ENCODE measurements around the gene FBXL7.

Gene FBXL7

DNA sequence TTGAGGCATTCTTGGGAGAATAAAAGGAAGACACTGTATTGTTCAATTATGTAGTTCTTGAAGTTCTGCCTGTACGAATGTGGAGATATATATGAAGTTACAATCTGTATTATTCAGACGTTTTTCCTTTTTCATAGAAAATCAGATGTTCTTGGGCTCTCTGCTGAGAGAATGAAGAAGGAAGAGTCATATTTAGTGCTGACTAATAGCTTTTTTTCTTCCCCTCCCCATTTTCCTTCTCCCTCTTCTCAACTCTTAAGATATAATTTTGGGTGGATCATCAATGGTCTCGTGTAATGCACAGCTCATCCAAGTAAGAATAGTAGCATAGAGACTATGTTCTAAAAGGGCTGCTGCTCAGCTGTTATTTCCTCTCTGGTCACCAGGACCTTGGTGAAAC lies 23.0 kb upstream of the FBXL7 start:
- Histone ChIP-seq H3K36me3 (ENCODE audit: control insufficient read depth in 5 of 5, insufficient read depth in 5 of 5, low read length in 5 of 5) (no peaks in the 10 kb centered on the region), H3K9me3 (ENCODE audit: control insufficient read depth in 5 of 5, low read length in 5 of 5) (no peaks in the 10 kb centered on the region), H3K27ac (ENCODE audit: low read depth, low read length) (no peak overlapping the region), H3K9ac (ENCODE audit: low read length in 5 of 5) (no peak overlapping the region), H3K27me3 (ENCODE audit: control insufficient read depth in 5 of 5, insufficient read depth in 4 of 5, low read length in 5 of 5) (no peaks in the 10 kb centered on the region), H3K4me3 (ENCODE audit: low read depth in 1 of 5, low read length in 5 of 5) (no peak overlapping the region), H3K4me1 (ENCODE audit: control insufficient read depth in 5 of 5, insufficient read depth in 5 of 5, low read length in 5 of 5) (no peaks in the 10 kb centered on the region)

GRCh38 chr5:15480436-15480835 lies 19.5 kb upstream of the FBXL7 start:
- no peak overlapping the region for H3K9ac ChIP-seq (ENCODE audit: low read length in 5 of 5)
- no peaks in the 10 kb centered on the region for H3K36me3 ChIP-seq (ENCODE audit: control insufficient read depth in 5 of 5, insufficient read depth in 5 of 5, low read length in 5 of 5)
- H3K4me1 ChIP-seq (ENCODE audit: control insufficient read depth in 5 of 5, insufficient read depth in 5 of 5, low read length in 5 of 5), result no peaks in the 10 kb centered on the region
- no peaks in the 10 kb centered on the region for H3K9me3 ChIP-seq (ENCODE audit: control insufficient read depth in 5 of 5, low read length in 5 of 5)
- no peak overlapping the region for H3K27ac ChIP-seq (ENCODE audit: low read depth, low read length)
- H3K4me3 ChIP-seq (ENCODE audit: low read depth in 1 of 5, low read length in 5 of 5), result no peak overlapping the region
- H3K27me3 ChIP-seq (ENCODE audit: control insufficient read depth in 5 of 5, insufficient read depth in 4 of 5, low read length in 5 of 5), result no peaks in the 10 kb centered on the region

GRCh38 chr5:15483351-15484097 lies 16.5 kb upstream of the FBXL7 start:
- no peaks in the 10 kb centered on the region for H3K27me3 ChIP-seq (ENCODE audit: control insufficient read depth in 5 of 5, insufficient read depth in 4 of 5, low read length in 5 of 5)
- no peaks in the 10 kb centered on the region for H3K9me3 ChIP-seq (ENCODE audit: control insufficient read depth in 5 of 5, low read length in 5 of 5)
- H3K27ac ChIP-seq (ENCODE audit: low read depth, low read length), result no peak overlapping the region
- no peaks in the 10 kb centered on the region for H3K36me3 ChIP-seq (ENCODE audit: control insufficient read depth in 5 of 5, insufficient read depth in 5 of 5, low read length in 5 of 5)
- no peaks in the 10 kb centered on the region for H3K4me1 ChIP-seq (ENCODE audit: control insufficient read depth in 5 of 5, insufficient read depth in 5 of 5, low read length in 5 of 5)
- H3K4me3 ChIP-seq (ENCODE audit: low read depth in 1 of 5, low read length in 5 of 5), result no peak overlapping the region
- no peak overlapping the region for H3K9ac ChIP-seq (ENCODE audit: low read length in 5 of 5)

- no peaks in the 10 kb centered on the region for H3K9me3 ChIP-seq (ENCODE audit: control insufficient read depth in 5 of 5, low read length in 5 of 5)
- no peaks in the 10 kb centered on the region for H3K36me3 ChIP-seq (ENCODE audit: control insufficient read depth in 5 of 5, insufficient read depth in 5 of 5, low read length in 5 of 5)
These were observed 12.8 kb upstream of the FBXL7 start for GRCh38 chr5:15487228-15487627.

GRCh38 chr5:15489571-15490235 lies 10.3 kb upstream of the FBXL7 start:
- Histone ChIP-seq H3K27me3 (ENCODE audit: control insufficient read depth in 5 of 5, insufficient read depth in 4 of 5, low read length in 5 of 5) (peaks cover 0 to 4% (median 0%) of the 10 kb centered on the region in 5 donors), H3K36me3 (ENCODE audit: control insufficient read depth in 5 of 5, insufficient read depth in 5 of 5, low read length in 5 of 5) (no peaks in the 10 kb centered on the region), H3K9me3 (ENCODE audit: control insufficient read depth in 5 of 5, low read length in 5 of 5) (no peaks in the 10 kb centered on the region), H3K27ac (ENCODE audit: low read depth, low read length) (no peak overlapping the region), H3K4me3 (ENCODE audit: low read depth in 1 of 5, low read length in 5 of 5) (no peak overlapping the region), H3K9ac (ENCODE audit: low read length in 5 of 5) (no peak overlapping the region), H3K4me1 (ENCODE audit: control insufficient read depth in 5 of 5, insufficient read depth in 5 of 5, low read length in 5 of 5) (peaks cover 0 to 2% (median 0%) of the 10 kb centered on the region in 5 donors)

More at GRCh38 chr5:15487228-15487627, 12.8 kb upstream of the FBXL7 start:
- Histone ChIP-seq H3K4me1 (ENCODE audit: control insufficient read depth in 5 of 5, insufficient read depth in 5 of 5, low read length in 5 of 5) (no peaks in the 10 kb centered on the region), H3K27me3 (ENCODE audit: control insufficient read depth in 5 of 5, insufficient read depth in 4 of 5, low read length in 5 of 5) (peaks cover 0 to 4% (median 0%) of the 10 kb centered on the region in 5 donors), H3K9ac (ENCODE audit: low read length in 5 of 5) (no peak overlapping the region), H3K27ac (ENCODE audit: low read depth, low read length) (no peak overlapping the region), H3K4me3 (ENCODE audit: low read depth in 1 of 5, low read length in 5 of 5) (no peak overlapping the region)

DNA sequence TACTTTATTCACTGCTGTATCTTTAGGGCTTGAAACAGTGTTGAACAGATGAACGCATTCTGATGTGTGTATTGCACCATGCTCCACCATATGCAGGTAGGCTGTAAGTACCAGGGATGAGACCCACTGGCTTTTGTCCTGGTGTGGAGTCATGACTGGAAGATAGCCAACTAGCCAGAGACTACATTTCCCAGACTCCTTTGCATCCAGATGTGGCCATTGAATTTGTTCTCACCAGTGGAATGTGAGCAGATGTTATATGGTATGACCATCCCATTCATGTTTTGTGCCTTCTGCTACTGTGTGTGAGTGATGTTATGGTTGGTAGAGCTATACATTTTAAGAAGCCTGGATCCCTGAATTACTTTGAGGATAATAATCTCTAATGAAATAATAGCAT lies 7.4 kb upstream of the FBXL7 start:
- Histone ChIP-seq H3K27ac (ENCODE audit: low read depth, low read length) (no peak overlapping the region), H3K36me3 (ENCODE audit: control insufficient read depth in 5 of 5, insufficient read depth in 5 of 5, low read length in 5 of 5) (no peaks in the 10 kb centered on the region), H3K4me1 (ENCODE audit: control insufficient read depth in 5 of 5, insufficient read depth in 5 of 5, low read length in 5 of 5) (peaks cover 0 to 13% (median 6%) of the 10 kb centered on the region in 5 donors), H3K4me3 (ENCODE audit: low read depth in 1 of 5, low read length in 5 of 5) (no peak overlapping the region), H3K9me3 (ENCODE audit: control insufficient read depth in 5 of 5, low read length in 5 of 5) (no peaks in the 10 kb centered on the region), H3K27me3 (ENCODE audit: control insufficient read depth in 5 of 5, insufficient read depth in 4 of 5, low read length in 5 of 5) (peaks cover 0 to 4% (median 0%) of the 10 kb centered on the region in 5 donors), H3K9ac (ENCODE audit: low read length in 5 of 5) (no peak overlapping the region)

- Histone ChIP-seq H3K4me1 (ENCODE audit: control insufficient read depth in 5 of 5, insufficient read depth in 5 of 5, low read length in 5 of 5) (peaks cover 0 to 13% (median 6%) of the 10 kb centered on the region in 5 donors), H3K9ac (ENCODE audit: low read length in 5 of 5) (no peak overlapping the region), H3K4me3 (ENCODE audit: low read depth in 1 of 5, low read length in 5 of 5) (no peak overlapping the region), H3K36me3 (ENCODE audit: control insufficient read depth in 5 of 5, insufficient read depth in 5 of 5, low read length in 5 of 5) (no peaks in the 10 kb centered on the region), H3K27me3 (ENCODE audit: control insufficient read depth in 5 of 5, insufficient read depth in 4 of 5, low read length in 5 of 5) (peaks cover 0 to 4% (median 0%) of the 10 kb centered on the region in 5 donors), H3K27ac (ENCODE audit: low read depth, low read length) (no peak overlapping the region), H3K9me3 (ENCODE audit: control insufficient read depth in 5 of 5, low read length in 5 of 5) (no peaks in the 10 kb centered on the region)
These were observed 6.5 kb upstream of the FBXL7 start for GRCh38 chr5:15493501-15493900.

DNA sequence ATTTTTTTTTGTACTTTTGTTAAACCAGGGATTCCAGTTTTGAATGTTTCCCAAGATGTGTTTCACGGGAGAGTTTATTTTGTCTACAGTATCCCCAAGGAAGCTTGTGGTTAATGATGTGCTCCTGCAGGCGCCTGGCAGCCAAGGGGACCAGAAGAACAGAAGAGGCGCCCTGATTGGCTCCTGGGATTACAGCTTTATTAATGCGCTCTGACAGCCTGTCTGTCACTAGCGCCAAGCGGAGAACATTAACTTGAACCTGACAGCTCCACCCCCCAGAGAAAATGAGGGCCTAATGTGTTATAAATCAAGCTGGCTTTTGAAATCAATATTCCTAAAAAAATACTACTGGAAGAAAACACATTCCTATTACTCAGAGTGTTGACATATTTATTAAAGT lies 5.0 kb upstream of the FBXL7 start:
- no peak overlapping the region for H3K27ac ChIP-seq (ENCODE audit: low read depth, low read length)
- peak overlapping the region in 1 of 5 donors; percentile 31 for H3K4me3 ChIP-seq (ENCODE audit: low read depth in 1 of 5, low read length in 5 of 5)
- H3K9me3 ChIP-seq (ENCODE audit: control insufficient read depth in 5 of 5, low read length in 5 of 5), result no peaks in the 10 kb centered on the region
- peaks cover 0 to 4% (median 0%) of the 10 kb centered on the region in 5 donors for H3K27me3 ChIP-seq (ENCODE audit: control insufficient read depth in 5 of 5, insufficient read depth in 4 of 5, low read length in 5 of 5)
- H3K36me3 ChIP-seq (ENCODE audit: control insufficient read depth in 5 of 5, insufficient read depth in 5 of 5, low read length in 5 of 5), result no peaks in the 10 kb centered on the region
- H3K4me1 ChIP-seq (ENCODE audit: control insufficient read depth in 5 of 5, insufficient read depth in 5 of 5, low read length in 5 of 5), result peaks cover 0 to 19% (median 15%) of the 10 kb centered on the region in 5 donors
- no peak overlapping the region for H3K9ac ChIP-seq (ENCODE audit: low read length in 5 of 5)

DNA sequence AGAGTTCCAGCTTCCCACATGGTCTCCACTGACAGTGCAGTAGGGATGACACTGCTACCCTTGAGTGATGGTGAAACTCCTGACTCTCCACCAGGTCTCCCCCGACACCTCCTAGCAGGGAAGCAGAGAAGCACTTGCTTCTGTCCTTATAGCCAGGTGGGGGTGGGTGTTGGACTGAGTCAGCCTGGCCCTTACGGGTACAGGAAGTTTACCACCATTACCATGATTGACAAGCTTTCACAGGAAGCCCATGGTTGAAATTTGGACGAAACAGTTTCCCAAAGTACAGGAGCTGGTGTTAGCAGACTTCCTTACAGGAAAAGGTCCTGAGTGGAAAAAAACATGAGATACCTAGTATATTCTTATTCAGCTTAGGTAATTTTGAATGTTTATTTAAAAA lies 3.1 kb upstream of the FBXL7 start:
- Histone ChIP-seq H3K9me3 (ENCODE audit: control insufficient read depth in 5 of 5, low read length in 5 of 5) (no peaks in the 10 kb centered on the region), H3K4me3 (ENCODE audit: low read depth in 1 of 5, low read length in 5 of 5) (no peak overlapping the region), H3K9ac (ENCODE audit: low read length in 5 of 5) (no peak overlapping the region), H3K27ac (ENCODE audit: low read depth, low read length) (peak overlapping the region; percentile 5), H3K36me3 (ENCODE audit: control insufficient read depth in 5 of 5, insufficient read depth in 5 of 5, low read length in 5 of 5) (no peaks in the 10 kb centered on the region), H3K4me1 (ENCODE audit: control insufficient read depth in 5 of 5, insufficient read depth in 5 of 5, low read length in 5 of 5) (peaks cover 0 to 32% (median 28%) of the 10 kb centered on the region in 5 donors), H3K27me3 (ENCODE audit: control insufficient read depth in 5 of 5, insufficient read depth in 4 of 5, low read length in 5 of 5) (peaks cover 0 to 2% (median 0%) of the 10 kb centered on the region in 5 donors)

- H3K27ac ChIP-seq (ENCODE audit: low read depth, low read length), result peak overlapping the region; percentile 87
- no peaks in the 10 kb centered on the region for H3K9me3 ChIP-seq (ENCODE audit: control insufficient read depth in 5 of 5, low read length in 5 of 5)
- peaks cover 0 to 36% (median 30%) of the 10 kb centered on the region in 5 donors for H3K4me1 ChIP-seq (ENCODE audit: control insufficient read depth in 5 of 5, insufficient read depth in 5 of 5, low read length in 5 of 5)
- H3K4me3 ChIP-seq (ENCODE audit: low read depth in 1 of 5, low read length in 5 of 5), result peak overlapping the region; percentile 84 to 92 (median 88)
- H3K9ac ChIP-seq (ENCODE audit: low read length in 5 of 5), result peak overlapping the region in 4 of 5 donors; percentile 56 to 78 (median 68)
- no peaks in the 10 kb centered on the region for H3K36me3 ChIP-seq (ENCODE audit: control insufficient read depth in 5 of 5, insufficient read depth in 5 of 5, low read length in 5 of 5)
- H3K27me3 ChIP-seq (ENCODE audit: control insufficient read depth in 5 of 5, insufficient read depth in 4 of 5, low read length in 5 of 5), result no peaks in the 10 kb centered on the region
These were observed 483 bp downstream of the FBXL7 start for GRCh38 chr5:15500325-15501001.
